Kidney epithelial cell (primary cell): ENCODE results near the gene TMEM176A. TPM values are rescaled to one million over a fixed set of nuclear protein-coding genes. Genes with fewer than 3 reads are reported as not detected.

Experiments
- DNase-seq: peaks from one replicate; pipeline ENCODE4 v3.0.0-alpha.2; 2010; ENCODE audit warnings: low read depth
- H3K27me3 ChIP-seq: 2 replicates; pipeline ENCODE4 v1.6.0; 2011; ENCODE audit warnings: low read length; ENCODE audit not compliant: control insufficient read depth, insufficient read depth
- H3K36me3 ChIP-seq: 2 replicates; pipeline ENCODE4 v1.5.1; 2011; ENCODE audit warnings: low read length; ENCODE audit not compliant: control insufficient read depth, insufficient read depth
- H3K4me3 ChIP-seq: 2 replicates; pipeline ENCODE4 v1.5.1; 2011; ENCODE audit warnings: low read depth, mild to moderate bottlenecking, control low read depth, low read length
- CTCF ChIP-seq: IDR thresholded peaks from 2 replicates; pipeline ENCODE4 v1.5.1; 2011; ENCODE audit warnings: mild to moderate bottlenecking, moderate library complexity, low read length, control low read depth, inconsistent platforms; ENCODE audit not compliant: insufficient read depth, poor library complexity, severe bottlenecking
- total RNA-seq: library from RNA; depleted of rRNA; stranded (reverse); fragments of >200 nt; gene quantifications from 2 replicates; pipeline ENCODE4 v1.2.3, GENCODE V29; 2015

The TMEM176A gene
- total RNA-seq = 13.3 and 18.9 TPM in 2 replicates

GRCh38 chr7:150800581-150801241 is at the start of gene TMEM176A:
TSS of gene TMEM176A (plus strand) at chr7:150800769. CDS start at chr7:150801551, 782 bp downstream.
- Histone ChIP-seq H3K36me3 (no peaks in the 10 kb centered on the region), H3K4me3 (no peak within 1 kb of the TSS), H3K27me3 (peaks cover 38% of the 10 kb centered on the region)
- no peak for DNase-seq
- TF ChIP-seq CTCF = no peak

- DNase-seq = no peak
- H3K36me3 ChIP-seq = no peaks in the 10 kb centered on the region
- no peaks in the 10 kb centered on the region for H3K27me3 ChIP-seq
- no peak overlapping the region for H3K4me3 ChIP-seq
- TF ChIP-seq CTCF = no peak
Observed at GRCh38 chr7:150751702-150752101, 48.9 kb upstream of the TMEM176A start.

- no peak for TF ChIP-seq CTCF
- H3K27me3 ChIP-seq = no peaks in the 10 kb centered on the region
- no peaks in the 10 kb centered on the region for H3K36me3 ChIP-seq
- no peak for DNase-seq
- no peak overlapping the region for H3K4me3 ChIP-seq
Observed at GRCh38 chr7:150753239-150753638, 47.3 kb upstream of the TMEM176A start.

- Histone ChIP-seq H3K4me3 (no peak overlapping the region), H3K36me3 (no peaks in the 10 kb centered on the region), H3K27me3 (no peaks in the 10 kb centered on the region)
- peak; percentile 7 for TF ChIP-seq CTCF
- DNase-seq = no peak
Observed at GRCh38 chr7:150753826-150754603, 46.6 kb upstream of the TMEM176A start.

- DNase-seq = no peak
- Histone ChIP-seq H3K4me3 (no peak overlapping the region), H3K36me3 (no peaks in the 10 kb centered on the region), H3K27me3 (no peaks in the 10 kb centered on the region)
- no peak for TF ChIP-seq CTCF
Observed at GRCh38 chr7:150754951-150755350, 45.6 kb upstream of the TMEM176A start.
